Activated CD4-positive, alpha-beta T cell treated with anti-CD3 and anti-CD28 coated beads, Interleukin-2, amount 50 U/mL, for 4 hours (primary cell): ENCODE measurements around the gene CST5.
"Not testable (repeated sequence)": the region's sequence is repeated elsewhere in the genome, so short reads cannot be mapped to it uniquely, and the experiment has no call there.

Source experiments
- DNase-seq, 2 experiments: peaks; one replicate each; pipeline ENCODE4 v3.0.0-alpha.2; 2020

CST5 gene

GRCh38 chr20:23887856-23888255 is 8.3 kb upstream of the CST5 start:
- no peak for DNase-seq

GRCh38 chr20:23884771-23885162 is 5.2 kb upstream of the CST5 start:
- no peak for DNase-seq

GRCh38 chr20:23884136-23884770 is 4.7 kb upstream of the CST5 start:
- DNase-seq, result no peak

GRCh38 chr20:23881371-23881770 is 1.8 kb upstream of the CST5 start:
- DNase-seq, result no peak

GRCh38 chr20:23880417-23880816 is 869 bp upstream of the CST5 start:
- no peak for DNase-seq

GRCh38 chr20:23879811-23880374 is 345 bp upstream of the CST5 start:
- no peak for DNase-seq

GRCh38 chr20:23878787-23879186 is 761 bp downstream of the CST5 start:
- DNase-seq, result no peak

GRCh38 chr20:23878016-23878542 is 1.5 kb downstream of the CST5 start:
- DNase-seq, result not testable (repeated sequence)

GRCh38 chr20:23877524-23877923 is 2.0 kb downstream of the CST5 start:
- DNase-seq, result no peak

- no peak for DNase-seq
Measured at GRCh38 chr20:23875606-23876237, 3.8 kb downstream of the CST5 start.

- no peak for DNase-seq
Measured at GRCh38 chr20:23874747-23875146, 4.8 kb downstream of the CST5 start.

GRCh38 chr20:23873370-23874015 is 6.1 kb downstream of the CST5 start:
- DNase-seq, result no peak

GRCh38 chr20:23872065-23872464 is 7.5 kb downstream of the CST5 start:
- no peak for DNase-seq

- no peak for DNase-seq
Measured at GRCh38 chr20:23870461-23870860, 9.1 kb downstream of the CST5 start.

- DNase-seq, result no peak
Measured at GRCh38 chr20:23869520-23869919, 10.0 kb downstream of the CST5 start.

GRCh38 chr20:23868321-23868720 is 11.2 kb downstream of the CST5 start:
- no peak for DNase-seq

GRCh38 chr20:23867152-23867776 is 12.3 kb downstream of the CST5 start:
- DNase-seq, result no peak

GRCh38 chr20:23860771-23861170 is 18.8 kb downstream of the CST5 start:
- DNase-seq, result not testable (repeated sequence)

- no peak for DNase-seq
Measured at GRCh38 chr20:23857962-23858595, 21.5 kb downstream of the CST5 start.

GRCh38 chr20:23856736-23857135 is 22.8 kb downstream of the CST5 start:
- no peak for DNase-seq

- no peak for DNase-seq
Measured at GRCh38 chr20:23856226-23856625, 23.3 kb downstream of the CST5 start.

GRCh38 chr20:23841693-23842092 is 37.9 kb downstream of the CST5 start:
- no peak for DNase-seq

- no peak for DNase-seq
Measured at GRCh38 chr20:23835716-23836115, 43.8 kb downstream of the CST5 start.
